Ishikawa (cell line): Measurements from ENCODE around the gene STAMBPL1.
A peak's percentile ranks its signal among the peaks of the same experiment; 100 is the strongest.

ENCODE experiments used
- CEBPB ChIP-seq: IDR thresholded peaks from 2 replicates; pipeline ENCODE4 v1.6.1; 2012
- CREB1 ChIP-seq: IDR thresholded peaks from 2 replicates; pipeline ENCODE4 v1.6.1; 2012; ENCODE audit warnings: low read depth
- EGR1 ChIP-seq: IDR thresholded peaks from 2 replicates; pipeline ENCODE4 v1.6.1; 2012
- EP300 ChIP-seq: IDR thresholded peaks from 2 replicates; pipeline ENCODE4 v1.6.1; 2012; ENCODE audit warnings: borderline replicate concordance
- FOXM1 ChIP-seq: IDR thresholded peaks from 2 replicates; pipeline ENCODE4 v1.6.1; 2012; ENCODE audit warnings: low read depth, borderline replicate concordance
- NFIC ChIP-seq: IDR thresholded peaks from 2 replicates; pipeline ENCODE4 v1.6.1; 2012
- RAD21 ChIP-seq: IDR thresholded peaks from 2 replicates; pipeline ENCODE4 v1.6.1; 2012; ENCODE audit warnings: low read depth
- REST ChIP-seq: IDR thresholded peaks from 2 replicates; pipeline ENCODE4 v1.6.1; 2012; ENCODE audit warnings: low read depth, mild to moderate bottlenecking
- TAF1 ChIP-seq: IDR thresholded peaks from 2 replicates; pipeline ENCODE4 v1.6.1; 2012; ENCODE audit warnings: low read depth, mild to moderate bottlenecking
- TCF12 ChIP-seq: IDR thresholded peaks from 2 replicates; pipeline ENCODE4 v1.6.1; 2012; ENCODE audit warnings: low read depth
- TEAD4 ChIP-seq: IDR thresholded peaks from 2 replicates; pipeline ENCODE4 v1.6.1; 2012
- YY1 ChIP-seq: IDR thresholded peaks from 2 replicates; pipeline ENCODE4 v1.6.1; 2012; ENCODE audit warnings: low read depth
- ZBTB7A ChIP-seq: IDR thresholded peaks from 2 replicates; pipeline ENCODE4 v1.6.1; 2012; ENCODE audit warnings: low read depth
- TF ChIP-seq, protein P1 (sequence below): IDR thresholded peaks from 2 replicates; pipeline ENCODE4 v1.6.1; 2012
- TF ChIP-seq, protein P2 (sequence below): IDR thresholded peaks from 2 replicates; pipeline ENCODE4 v1.6.1; 2012

The STAMBPL1 gene

GRCh38 chr10:88934900-88935672 lies 55.0 kb downstream of the STAMBPL1 start:
- no peak for TF ChIP-seq FOXM1
- TF ChIP-seq, protein P1, sequence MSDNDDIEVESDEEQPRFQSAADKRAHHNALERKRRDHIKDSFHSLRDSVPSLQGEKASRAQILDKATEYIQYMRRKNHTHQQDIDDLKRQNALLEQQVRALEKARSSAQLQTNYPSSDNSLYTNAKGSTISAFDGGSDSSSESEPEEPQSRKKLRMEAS: 0 out of 2 replicates have a peak, but pooled peaks have one; percentile 40
- TF ChIP-seq YY1: peak; percentile 27; the same call in 1 of the 2 replicates
- TF ChIP-seq REST: no peak
- peak; percentile 17; the same call in 1 of the 2 replicates for TF ChIP-seq TEAD4
- no peak for TF ChIP-seq ZBTB7A
- TF ChIP-seq EP300: no peak
- TF ChIP-seq NFIC: no peak
- TF ChIP-seq RAD21: peak; percentile 97
- TF ChIP-seq CEBPB: no peak
- TF ChIP-seq EGR1: no peak
- no peak for TF ChIP-seq TCF12
- no peak; the same call in 1 of the 2 replicates for TF ChIP-seq TAF1

DNA sequence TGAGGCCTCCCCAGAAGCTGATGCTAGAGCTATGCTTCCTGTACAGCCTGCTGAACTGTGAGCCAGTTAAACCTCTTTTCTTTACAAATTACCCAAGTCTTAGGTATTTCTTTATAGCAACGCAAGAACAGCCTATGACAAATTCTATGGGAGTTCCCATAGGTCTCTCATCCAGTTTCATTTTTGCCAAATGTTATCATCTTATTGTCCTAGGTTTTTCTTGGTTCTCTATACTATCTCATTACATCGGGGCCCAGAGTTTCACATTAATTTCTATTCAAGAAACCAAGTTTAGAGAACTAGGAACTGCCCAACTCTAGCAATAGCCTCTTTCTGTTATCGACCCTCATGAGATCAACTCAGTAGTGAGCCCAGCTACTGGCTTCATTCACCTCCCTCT lies 56.6 kb downstream of the STAMBPL1 start:
- no peak for TF ChIP-seq RAD21
- no peak for TF ChIP-seq CEBPB

- no peak for TF ChIP-seq TAF1
- TF ChIP-seq CREB1: no peak
- no peak for TF ChIP-seq TEAD4
- no peak for TF ChIP-seq YY1
- no peak for TF ChIP-seq FOXM1
- TF ChIP-seq EGR1: no peak
- TF ChIP-seq, protein P1: no peak
- no peak for TF ChIP-seq TCF12
- no peak for TF ChIP-seq REST
- TF ChIP-seq EP300: no peak
- no peak for TF ChIP-seq RAD21
- TF ChIP-seq NFIC: no peak
- no peak for TF ChIP-seq CEBPB
- TF ChIP-seq ZBTB7A: no peak
These were observed 58.0 kb downstream of the STAMBPL1 start for GRCh38 chr10:88938039-88938438.

DNA sequence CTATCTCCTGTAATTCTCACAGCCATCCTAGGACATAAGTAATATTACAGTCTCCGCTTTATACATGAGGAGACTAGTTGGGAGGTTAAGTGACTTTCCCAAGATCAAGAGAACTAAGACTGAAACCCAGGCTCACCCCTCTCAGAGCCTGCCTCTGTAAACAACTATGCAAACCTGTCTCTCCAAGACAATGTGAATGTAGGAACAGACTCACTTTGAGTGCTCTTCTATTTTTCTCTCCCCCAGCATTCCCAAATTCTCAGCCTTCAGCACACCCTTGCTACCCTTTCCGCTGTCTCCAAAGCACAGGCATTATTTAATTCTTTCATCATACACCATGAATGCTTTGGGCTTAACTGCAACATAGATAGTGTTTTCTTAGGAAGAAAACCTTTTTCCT lies 58.9 kb downstream of the STAMBPL1 start:
- no peak for TF ChIP-seq CREB1
- no peak for TF ChIP-seq YY1

- no peak for TF ChIP-seq EP300
- TF ChIP-seq FOXM1: no peak
- no peak for TF ChIP-seq RAD21
- no peak for TF ChIP-seq TAF1
- TF ChIP-seq TCF12: no peak
- TF ChIP-seq ZBTB7A: no peak
These were observed 61.0 kb downstream of the STAMBPL1 start for GRCh38 chr10:88941026-88941425.

DNA sequence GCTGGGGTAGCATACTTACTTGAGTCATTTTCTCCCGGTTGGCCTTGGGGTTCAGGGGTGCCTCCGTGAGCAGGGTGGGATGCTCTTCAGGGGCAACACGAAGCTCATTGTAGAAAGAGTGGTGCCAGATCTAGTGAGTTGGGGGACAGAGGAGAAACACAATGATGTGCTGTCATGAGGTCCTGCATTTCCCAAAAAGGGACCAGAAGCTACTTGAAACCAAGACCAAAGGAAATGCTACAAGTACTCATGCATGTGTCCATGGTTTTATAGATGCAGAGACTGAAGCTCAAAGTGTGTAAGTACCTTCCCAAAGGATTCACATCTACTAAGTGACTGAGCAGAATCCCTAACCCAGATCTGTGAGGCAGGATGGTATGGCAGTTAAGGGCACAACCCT lies 63.7 kb downstream of the STAMBPL1 start:
- TF ChIP-seq NFIC: no peak
- TF ChIP-seq CEBPB: no peak

DNA sequence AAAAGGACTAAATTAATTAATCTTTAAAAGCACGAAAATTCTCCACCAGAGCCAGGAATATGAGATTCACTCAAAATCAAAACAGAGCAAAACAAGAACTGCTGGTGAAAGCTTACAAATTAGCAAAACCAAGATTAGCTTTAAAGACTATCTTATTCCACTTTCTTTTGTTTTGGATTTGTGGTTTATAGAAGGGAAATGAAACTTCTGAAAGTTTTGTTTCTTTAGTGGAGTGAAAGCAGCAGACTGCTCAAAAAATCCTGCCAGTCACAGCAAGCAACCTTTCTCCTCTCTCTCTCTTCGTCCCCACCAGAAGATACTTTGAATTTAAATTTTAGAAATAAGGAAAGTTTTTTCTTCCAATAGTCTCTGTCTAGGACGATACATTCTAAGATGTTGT lies 64.8 kb downstream of the STAMBPL1 start:
- TF ChIP-seq NFIC: no peak
- no peak for TF ChIP-seq EP300
- no peak for TF ChIP-seq FOXM1
- no peak for TF ChIP-seq RAD21
- no peak for TF ChIP-seq ZBTB7A
- TF ChIP-seq TCF12: no peak
- TF ChIP-seq YY1: no peak
- TF ChIP-seq, protein P2, sequence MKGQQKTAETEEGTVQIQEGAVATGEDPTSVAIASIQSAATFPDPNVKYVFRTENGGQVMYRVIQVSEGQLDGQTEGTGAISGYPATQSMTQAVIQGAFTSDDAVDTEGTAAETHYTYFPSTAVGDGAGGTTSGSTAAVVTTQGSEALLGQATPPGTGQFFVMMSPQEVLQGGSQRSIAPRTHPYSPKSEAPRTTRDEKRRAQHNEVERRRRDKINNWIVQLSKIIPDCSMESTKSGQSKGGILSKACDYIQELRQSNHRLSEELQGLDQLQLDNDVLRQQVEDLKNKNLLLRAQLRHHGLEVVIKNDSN: no peak
- TF ChIP-seq REST: no peak
- no peak for TF ChIP-seq CEBPB
- no peak for TF ChIP-seq CREB1
- no peak for TF ChIP-seq TAF1
- TF ChIP-seq, protein P1: no peak
- no peak for TF ChIP-seq EGR1
